Karpas-422 (cell line): ENCODE data around the gene STUM. TPM values are rescaled to one million over a fixed set of nuclear protein-coding genes. Genes with fewer than 3 reads are reported as not detected.
A peak's percentile ranks its signal among the peaks of the same experiment; 100 is the strongest.

Source experiments
- DNase-seq: peaks from one replicate; pipeline ENCODE4 v3.0.0-alpha.2; 2015
- H2AFZ ChIP-seq: fragments of 200-600 bp; sonication (generic); 2 replicates; pipeline ENCODE4 v1.6.1; 2014; ENCODE audit warnings: antibody characterized with exemption, low read length, mixed read lengths
- H3K27ac ChIP-seq: fragments of 200-600 bp; sonication (generic); 2 replicates; pipeline ENCODE4 v1.5.1; 2014; ENCODE audit warnings: mild to moderate bottlenecking, low read length, moderate library complexity
- H3K27me3 ChIP-seq: fragments of 200-600 bp; sonication (generic); 2 replicates; pipeline ENCODE4 v1.6.1; 2014; ENCODE audit warnings: low read length, mixed read lengths
- H3K36me3 ChIP-seq: fragments of 200-600 bp; sonication (generic); 2 replicates; pipeline ENCODE4 v1.6.1; 2014; ENCODE audit warnings: low read length, mixed read lengths; ENCODE audit not compliant: insufficient read depth
- H3K4me1 ChIP-seq: fragments of 200-600 bp; sonication (generic); 2 replicates; pipeline ENCODE4 v1.6.1; 2014; ENCODE audit warnings: mild to moderate bottlenecking, low read length, mixed read lengths
- H3K4me2 ChIP-seq: fragments of 200-600 bp; sonication (generic); 2 replicates; pipeline ENCODE4 v1.6.1; 2014; ENCODE audit warnings: low read length, low read depth, mild to moderate bottlenecking; ENCODE audit not compliant: poor library complexity, severe bottlenecking
- H3K4me3 ChIP-seq: fragments of 200-600 bp; sonication (generic); 2 replicates; pipeline ENCODE4 v1.5.1; 2014; ENCODE audit warnings: mild to moderate bottlenecking, antibody characterized with exemption, low read length, mixed read lengths
- H3K79me2 ChIP-seq: fragments of 200-600 bp; sonication (generic); 2 replicates; pipeline ENCODE4 v1.6.1; 2014; ENCODE audit warnings: mild to moderate bottlenecking, low read length, mixed read lengths
- H3K9ac ChIP-seq: fragments of 200-600 bp; sonication (generic); 2 replicates; pipeline ENCODE4 v1.6.0; 2014; ENCODE audit warnings: low read length
- H3K9me2 ChIP-seq: fragments of 200-600 bp; sonication (generic), shearing (Covaris generic); replicated peaks from 2 replicates; pipeline ENCODE4 v1.6.0; 2014; ENCODE audit warnings: mild to moderate bottlenecking, low read length, moderate library complexity; ENCODE audit not compliant: insufficient read depth
- H3K9me3 ChIP-seq: fragments of 300-700, 200-600 bp; sonication (generic); 2 replicates; pipeline ENCODE4 v1.6.1; 2014; ENCODE audit warnings: low read length, mixed read lengths
- H4K20me1 ChIP-seq: fragments of 200-600 bp; sonication (generic); 2 replicates; pipeline ENCODE4 v1.6.1; 2014; ENCODE audit warnings: mild to moderate bottlenecking, antibody characterized with exemption, low read length, low read depth; ENCODE audit not compliant: insufficient read depth
- total RNA-seq: library from RNA; depleted of rRNA; stranded (reverse); fragments of >200 nt; shearing (Covaris generic); gene quantifications from 2 replicates; pipeline ENCODE4 v1.2.3, GENCODE V29; 2014; ENCODE audit warnings: low replicate concordance

Gene STUM
- total RNA-seq, 1 experiment from 2014 or later: 0.15 TPM

DNA sequence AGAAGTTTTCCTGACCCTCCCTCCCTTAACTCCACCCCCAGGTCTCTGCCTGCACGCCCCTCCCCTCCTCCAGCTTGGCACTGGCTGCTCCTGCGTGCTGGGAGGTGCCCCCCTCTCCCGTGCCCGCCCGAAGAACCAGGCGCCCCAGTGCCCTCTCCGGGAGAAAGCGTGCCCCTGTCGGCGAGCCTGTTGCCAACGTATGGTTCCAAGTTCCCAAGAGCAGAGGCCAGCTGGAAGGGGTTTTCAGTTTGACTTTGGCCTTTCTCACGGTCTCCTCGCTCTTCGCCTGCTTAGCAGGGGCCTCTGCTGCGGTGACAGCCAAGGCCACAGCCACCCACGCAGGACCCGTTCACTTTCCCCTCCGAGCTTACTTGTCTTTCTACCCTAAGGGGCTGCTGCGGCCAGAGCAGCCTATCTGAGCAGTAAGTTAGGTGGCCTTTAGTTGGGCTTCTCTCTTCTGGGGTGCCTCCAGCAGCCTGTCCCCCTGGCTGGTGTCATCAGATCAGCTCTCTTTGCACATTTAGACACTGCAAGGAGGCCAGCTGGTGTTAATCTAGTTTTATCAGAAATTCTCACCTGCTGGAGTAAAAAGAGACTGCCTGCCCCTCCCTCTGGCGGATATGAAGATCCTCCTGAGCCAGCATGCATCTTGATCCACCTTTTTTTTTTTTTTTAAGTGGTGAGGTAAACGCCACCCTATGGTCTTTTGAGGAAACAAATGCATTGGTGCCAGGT lies 1.5 kb downstream of the STUM start:
- peak; percentile 72 for DNase-seq
- Histone ChIP-seq H3K9me3 (no peaks in the 10 kb centered on the region), H3K27ac (no peak overlapping the region), H3K79me2 (no peaks in the 10 kb centered on the region), H2AFZ (no peak overlapping the region), H3K4me3 (no peak overlapping the region), H4K20me1 (no peaks in the 10 kb centered on the region), H3K27me3 (no peaks in the 10 kb centered on the region), H3K36me3 (no peaks in the 10 kb centered on the region), H3K4me1 (peaks cover 28% of the 10 kb centered on the region), H3K4me2 (peak overlapping the region; percentile 19), H3K9me2 (no peaks in the 10 kb centered on the region), H3K9ac (no peak overlapping the region)

DNA sequence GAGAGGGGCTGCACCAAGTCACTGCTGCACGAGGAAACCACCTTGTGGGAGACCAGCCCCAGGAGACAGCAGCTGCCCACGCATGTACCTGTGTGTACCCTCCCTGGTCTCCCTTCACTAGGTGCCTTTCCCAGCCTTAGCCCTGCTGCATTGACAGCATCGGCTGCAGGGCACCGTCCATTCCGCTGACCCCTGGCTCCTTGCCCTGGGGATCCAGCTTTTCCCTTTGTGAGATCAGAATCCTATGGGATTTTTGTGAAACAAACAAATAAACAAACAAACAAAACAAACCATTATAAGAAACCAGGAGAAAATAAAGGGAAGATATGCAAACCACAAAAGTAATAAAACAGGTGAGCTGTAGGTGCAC lies 2.1 kb downstream of the STUM start:
- H3K36me3 ChIP-seq: no peaks in the 10 kb centered on the region
- no peaks in the 10 kb centered on the region for H3K9me2 ChIP-seq
- H3K4me2 ChIP-seq: no peak overlapping the region
- no peak for DNase-seq
- H3K9ac ChIP-seq: no peak overlapping the region
- no peaks in the 10 kb centered on the region for H4K20me1 ChIP-seq
- peaks cover 28% of the 10 kb centered on the region for H3K4me1 ChIP-seq
- H3K9me3 ChIP-seq: no peaks in the 10 kb centered on the region
- H3K27me3 ChIP-seq: no peaks in the 10 kb centered on the region
- H3K79me2 ChIP-seq: no peaks in the 10 kb centered on the region
- no peak overlapping the region for H3K27ac ChIP-seq
- no peak overlapping the region for H3K4me3 ChIP-seq
- H2AFZ ChIP-seq: no peak overlapping the region

DNA sequence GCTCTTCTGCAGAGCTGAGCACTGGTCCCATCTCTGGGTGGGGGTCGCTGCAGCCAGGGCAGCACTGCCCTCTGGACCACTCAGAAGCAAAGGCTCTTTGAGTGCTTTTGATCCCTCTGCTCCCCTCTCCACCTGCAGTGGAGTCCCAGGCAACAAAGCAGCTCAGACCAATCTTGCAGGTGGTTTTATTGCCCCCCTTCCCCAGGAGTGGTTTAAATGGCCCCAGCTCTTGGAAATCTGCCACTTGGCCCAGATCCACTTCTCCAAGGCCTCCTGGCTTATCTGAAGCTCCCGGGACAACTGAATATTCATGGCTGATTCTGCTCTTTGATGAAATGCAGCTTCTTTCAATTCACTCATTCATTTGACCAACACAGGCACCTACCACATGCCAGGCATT lies 2.7 kb downstream of the STUM start:
- Histone ChIP-seq H3K9me2 (no peaks in the 10 kb centered on the region), H3K79me2 (no peaks in the 10 kb centered on the region), H3K36me3 (no peaks in the 10 kb centered on the region), H2AFZ (no peak overlapping the region), H3K4me3 (no peak overlapping the region), H3K4me1 (peaks cover 23% of the 10 kb centered on the region), H4K20me1 (no peaks in the 10 kb centered on the region), H3K27me3 (no peaks in the 10 kb centered on the region), H3K4me2 (no peak overlapping the region), H3K9me3 (no peaks in the 10 kb centered on the region), H3K9ac (no peak overlapping the region), H3K27ac (no peak overlapping the region)
- no peak for DNase-seq

DNA sequence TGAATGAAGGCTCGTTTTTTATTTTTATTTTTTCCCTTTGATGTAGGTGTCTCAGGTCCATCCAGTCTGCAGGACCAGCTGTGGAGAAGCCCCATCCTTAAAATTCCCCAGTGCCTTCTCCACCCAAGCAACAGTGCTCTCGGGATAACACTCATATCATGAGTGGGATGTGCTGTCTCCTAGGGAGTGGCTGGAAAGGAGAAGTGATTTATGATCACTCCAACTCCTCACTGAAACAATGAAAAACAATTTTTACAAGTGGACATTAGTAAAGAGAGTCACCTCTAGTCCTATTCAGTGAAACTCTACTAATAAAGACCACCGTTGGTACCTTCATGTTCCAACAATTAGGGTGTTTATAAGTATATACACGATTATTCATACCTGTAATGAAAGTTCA lies 3.5 kb downstream of the STUM start:
- no peak overlapping the region for H3K9ac ChIP-seq
- H3K79me2 ChIP-seq: no peaks in the 10 kb centered on the region
- no peak overlapping the region for H3K4me2 ChIP-seq
- H2AFZ ChIP-seq: no peak overlapping the region
- no peaks in the 10 kb centered on the region for H4K20me1 ChIP-seq
- no peaks in the 10 kb centered on the region for H3K9me2 ChIP-seq
- no peaks in the 10 kb centered on the region for H3K9me3 ChIP-seq
- H3K4me3 ChIP-seq: no peak overlapping the region
- no peak overlapping the region for H3K27ac ChIP-seq
- H3K4me1 ChIP-seq: peaks cover 22% of the 10 kb centered on the region
- no peaks in the 10 kb centered on the region; the same call in 1 of the 2 replicates for H3K27me3 ChIP-seq
- no peak for DNase-seq
- no peaks in the 10 kb centered on the region for H3K36me3 ChIP-seq

DNA sequence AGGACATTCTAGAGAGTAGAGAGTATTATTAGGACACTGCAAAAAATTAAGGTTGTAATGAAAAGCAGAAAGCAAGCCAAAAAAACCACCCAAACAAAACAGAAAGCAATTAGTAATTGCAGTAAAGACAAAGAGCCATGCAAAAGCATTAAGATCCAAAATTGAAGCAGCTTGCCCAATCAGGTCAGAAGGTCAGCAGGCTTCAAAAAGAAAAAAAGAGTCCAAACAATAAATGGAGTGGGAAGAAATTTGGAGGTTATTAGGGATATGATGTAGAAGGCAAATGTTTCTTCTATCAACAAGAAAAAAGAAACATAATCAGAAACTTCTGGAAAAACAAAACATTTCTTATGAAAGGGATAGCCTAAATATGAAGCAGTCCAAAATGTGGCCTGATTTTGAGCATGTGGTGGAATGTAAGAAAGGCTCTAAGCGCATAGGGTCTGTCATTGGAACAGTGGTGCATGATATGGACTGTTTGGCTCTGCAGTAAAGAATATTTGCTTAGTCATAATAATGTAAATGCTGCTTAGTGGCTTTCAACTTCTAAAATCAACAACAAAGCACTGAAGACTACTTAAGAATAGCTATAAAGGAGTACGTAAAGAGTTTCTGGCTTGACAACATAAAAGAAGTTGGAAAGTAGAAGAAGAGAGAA lies 4.8 kb downstream of the STUM start:
- Histone ChIP-seq H3K9ac (no peak overlapping the region), H3K27ac (no peak overlapping the region), H3K4me3 (no peak overlapping the region), H3K9me2 (no peaks in the 10 kb centered on the region), H3K4me2 (no peak overlapping the region), H4K20me1 (no peaks in the 10 kb centered on the region), H3K27me3 (no peaks in the 10 kb centered on the region; the same call in 1 of the 2 replicates), H3K4me1 (peaks cover 11% of the 10 kb centered on the region), H2AFZ (no peak overlapping the region), H3K9me3 (0 out of 2 replicates have a peak, but pooled peaks cover 4% of the 10 kb centered on the region), H3K79me2 (no peaks in the 10 kb centered on the region), H3K36me3 (no peaks in the 10 kb centered on the region)
- no peak for DNase-seq

DNA sequence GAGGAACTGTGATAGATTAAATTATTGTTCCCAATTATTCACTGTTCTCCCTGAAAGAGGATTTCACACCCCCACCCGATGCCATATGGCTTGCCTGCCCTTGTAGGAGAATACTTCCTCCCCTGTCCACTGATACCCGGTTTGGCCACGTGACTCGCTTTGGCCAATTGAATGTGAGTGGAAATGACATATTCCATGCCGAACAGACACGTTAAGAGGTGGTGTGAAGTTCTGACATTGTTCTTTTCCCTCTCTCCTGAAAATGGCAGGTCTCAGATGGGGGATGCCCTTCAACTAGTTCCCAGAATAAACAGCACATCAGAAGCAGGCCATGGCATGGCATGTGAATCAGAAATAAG lies 5.3 kb downstream of the STUM start:
- Histone ChIP-seq H4K20me1 (no peaks in the 10 kb centered on the region), H2AFZ (no peak overlapping the region)

DNA sequence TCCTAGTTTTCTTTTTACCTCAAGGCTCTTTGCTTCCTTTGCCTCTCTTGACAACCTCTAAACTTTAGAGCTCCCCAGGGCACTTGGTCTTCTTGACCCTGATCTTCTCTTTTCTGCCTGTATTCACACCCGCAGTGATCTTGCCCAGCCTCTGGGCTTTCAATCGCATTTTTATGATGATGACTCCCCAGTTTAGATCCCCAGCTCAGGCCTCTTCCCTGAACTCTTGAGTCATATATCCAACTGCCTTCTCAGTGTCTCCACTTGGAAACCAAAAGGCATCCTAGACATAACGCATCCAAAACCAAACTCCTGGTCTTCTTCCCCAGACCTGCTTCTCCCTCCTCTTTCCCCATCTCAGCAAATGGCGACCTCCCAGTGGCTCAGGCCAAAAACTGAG lies 6.5 kb downstream of the STUM start:
- H3K79me2 ChIP-seq: no peaks in the 10 kb centered on the region
- no peaks in the 10 kb centered on the region for H3K9me2 ChIP-seq
- H3K4me1 ChIP-seq: peaks cover 3% of the 10 kb centered on the region
- no peak overlapping the region for H3K27ac ChIP-seq
- H3K9ac ChIP-seq: no peak overlapping the region
- H4K20me1 ChIP-seq: no peaks in the 10 kb centered on the region
- H2AFZ ChIP-seq: no peak overlapping the region
- DNase-seq: no peak
- H3K9me3 ChIP-seq: 0 out of 2 replicates have a peak, but pooled peaks cover 4% of the 10 kb centered on the region
- no peak overlapping the region for H3K4me2 ChIP-seq
- no peak overlapping the region for H3K4me3 ChIP-seq
- H3K27me3 ChIP-seq: no peaks in the 10 kb centered on the region; the same call in 1 of the 2 replicates
- no peaks in the 10 kb centered on the region for H3K36me3 ChIP-seq

More for the DNA sequence above, 5.3 kb downstream of the STUM start:
- H3K9ac ChIP-seq: no peak overlapping the region
- DNase-seq: peak; percentile 45
- H3K9me2 ChIP-seq: no peaks in the 10 kb centered on the region
- H3K4me1 ChIP-seq: peaks cover 9% of the 10 kb centered on the region
- H3K27ac ChIP-seq: no peak overlapping the region
- H3K4me2 ChIP-seq: no peak overlapping the region
- no peaks in the 10 kb centered on the region for H3K79me2 ChIP-seq
- H3K27me3 ChIP-seq: no peaks in the 10 kb centered on the region; the same call in 1 of the 2 replicates
- H3K4me3 ChIP-seq: no peak overlapping the region
- H3K36me3 ChIP-seq: no peaks in the 10 kb centered on the region
- H3K9me3 ChIP-seq: 0 out of 2 replicates have a peak, but pooled peaks cover 4% of the 10 kb centered on the region

DNA sequence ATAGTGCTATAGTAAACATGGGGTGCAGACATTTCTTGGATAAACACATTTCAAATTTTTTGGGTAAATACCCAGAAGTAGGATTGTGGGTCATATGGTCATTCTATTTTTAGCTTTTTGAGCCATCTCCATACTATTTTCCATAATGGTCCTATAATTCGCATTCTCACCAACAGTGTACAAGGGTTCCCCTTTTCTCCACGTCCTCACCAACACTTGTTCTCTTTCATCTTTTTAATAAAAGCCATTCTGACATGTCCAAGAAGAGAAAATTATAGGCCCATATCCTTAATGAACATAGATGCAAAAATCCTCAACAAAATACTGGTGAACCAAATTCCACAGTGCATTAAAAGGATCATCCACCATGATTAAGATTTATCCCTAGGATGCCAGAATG lies 8.9 kb downstream of the STUM start:
- H3K36me3 ChIP-seq: no peaks in the 10 kb centered on the region
- H2AFZ ChIP-seq: no peak overlapping the region
- no peak overlapping the region for H3K27ac ChIP-seq
- no peak overlapping the region for H3K4me2 ChIP-seq
- H3K9ac ChIP-seq: no peak overlapping the region
- no peaks in the 10 kb centered on the region for H3K4me1 ChIP-seq
- H3K79me2 ChIP-seq: no peaks in the 10 kb centered on the region
- no peaks in the 10 kb centered on the region for H3K9me2 ChIP-seq
- 0 out of 2 replicates have a peak, but pooled peaks cover 4% of the 10 kb centered on the region for H3K9me3 ChIP-seq
- no peak overlapping the region for H3K4me3 ChIP-seq
- H4K20me1 ChIP-seq: no peaks in the 10 kb centered on the region
- no peaks in the 10 kb centered on the region; the same call in 1 of the 2 replicates for H3K27me3 ChIP-seq
- DNase-seq: no peak
